ENCODE data around the gene DOCK7. TPM values are rescaled to one million over a fixed set of nuclear protein-coding genes. Genes with fewer than 3 reads are reported as not detected.

Gene DOCK7
- total RNA-seq, 4 donors from 2014 or later = 23.4 to 47.0 (median 44.2) TPM

GRCh38 chr1:62654744-62655143 lies 33.4 kb downstream of the DOCK7 start:
- H3K4me3 ChIP-seq = no peak overlapping the region
- H3K4me1 ChIP-seq = no peaks in the 10 kb centered on the region
- 81% methylated on average over 1 of the region's 1 CpG for WGBS
- H3K27me3 ChIP-seq = no peaks in the 10 kb centered on the region
- H3K27ac ChIP-seq = no peak overlapping the region
- peaks cover 3% of the 10 kb centered on the region for H3K36me3 ChIP-seq
- DNase-seq (ENCODE audit: low spot score in 2 of 2) = no peak
- no peaks in the 10 kb centered on the region for H3K9me3 ChIP-seq
- TF ChIP-seq POLR2A (IDR thresholded peaks at IDR 0.05) = no peak
- no peak for TF ChIP-seq EP300 (IDR thresholded peaks at IDR 0.05)
- no peak for TF ChIP-seq POLR2AphosphoS5 (IDR thresholded peaks at IDR 0.05)
- no peak for TF ChIP-seq CTCF (IDR thresholded peaks at IDR 0.05)

- no peak overlapping the region for H3K27ac ChIP-seq
- TF ChIP-seq EP300 (IDR thresholded peaks at IDR 0.05) (no peak), POLR2AphosphoS5 (IDR thresholded peaks at IDR 0.05) (no peak), POLR2A (IDR thresholded peaks at IDR 0.05) (no peak), CTCF (IDR thresholded peaks at IDR 0.05) (no peak)
- no peak for DNase-seq (ENCODE audit: low spot score in 2 of 2)
- no peak overlapping the region for H3K4me3 ChIP-seq
- H3K4me1 ChIP-seq = no peaks in the 10 kb centered on the region
- H3K9me3 ChIP-seq = no peaks in the 10 kb centered on the region
- peaks cover 3% of the 10 kb centered on the region for H3K36me3 ChIP-seq
- no peaks in the 10 kb centered on the region for H3K27me3 ChIP-seq
Observed at GRCh38 chr1:62652387-62652786, 35.8 kb downstream of the DOCK7 start.

- no peak for TF ChIP-seq POLR2AphosphoS5 (IDR thresholded peaks at IDR 0.05)
- no peak for TF ChIP-seq EP300 (IDR thresholded peaks at IDR 0.05)
- no peak for TF ChIP-seq POLR2A (IDR thresholded peaks at IDR 0.05)
- TF ChIP-seq CTCF (IDR thresholded peaks at IDR 0.05) = no peak
- H3K9me3 ChIP-seq = no peaks in the 10 kb centered on the region
- H3K27ac ChIP-seq = no peak overlapping the region
- H3K27me3 ChIP-seq = no peaks in the 10 kb centered on the region
- no peak overlapping the region for H3K4me3 ChIP-seq
- DNase-seq (ENCODE audit: low spot score in 2 of 2) = no peak
- no peaks in the 10 kb centered on the region for H3K4me1 ChIP-seq
- H3K36me3 ChIP-seq = peaks cover 33% of the 10 kb centered on the region
- 95% methylated on average over 1 of the region's 1 CpG for whole genome bisulfite sequencing
Observed at GRCh38 chr1:62643283-62643682, 44.9 kb downstream of the DOCK7 start.

GRCh38 chr1:62637392-62638105 lies 50.6 kb downstream of the DOCK7 start:
- H3K27ac ChIP-seq = no peak overlapping the region
- no peak overlapping the region for H3K4me3 ChIP-seq
- TF ChIP-seq EP300 (IDR thresholded peaks at IDR 0.05) (no peak), POLR2A (IDR thresholded peaks at IDR 0.05) (no peak), CTCF (IDR thresholded peaks at IDR 0.05) (no peak), POLR2AphosphoS5 (IDR thresholded peaks at IDR 0.05) (no peak)
- WGBS = 92% methylated on average over 6 of the region's 6 CpGs
- no peaks in the 10 kb centered on the region for H3K9me3 ChIP-seq
- no peaks in the 10 kb centered on the region for H3K27me3 ChIP-seq
- no peaks in the 10 kb centered on the region for H3K4me1 ChIP-seq
- DNase-seq (ENCODE audit: low spot score in 2 of 2) = no peak
- H3K36me3 ChIP-seq = peaks cover 38% of the 10 kb centered on the region

- 89% methylated on average over 1 of the region's 1 CpG for WGBS
- no peaks in the 10 kb centered on the region for H3K9me3 ChIP-seq
- H3K36me3 ChIP-seq = peaks cover 54% of the 10 kb centered on the region
- H3K4me3 ChIP-seq = no peak overlapping the region
- DNase-seq (ENCODE audit: low spot score in 2 of 2) = no peak
- H3K27me3 ChIP-seq = no peaks in the 10 kb centered on the region
- H3K4me1 ChIP-seq = no peaks in the 10 kb centered on the region
- H3K27ac ChIP-seq = no peak overlapping the region
- TF ChIP-seq POLR2AphosphoS5 (IDR thresholded peaks at IDR 0.05) (no peak), EP300 (IDR thresholded peaks at IDR 0.05) (no peak), CTCF (IDR thresholded peaks at IDR 0.05) (no peak), POLR2A (IDR thresholded peaks at IDR 0.05) (no peak)
Observed at GRCh38 chr1:62628506-62628905, 59.7 kb downstream of the DOCK7 start.

Measured in suprapubic skin (tissue), 4 donors.